RWPE1 (cell line): ENCODE measurements around the gene BCHE.
A peak's percentile ranks its signal among the peaks of the same experiment; 100 is the strongest.

Experiments
- CTCF ChIA-PET: fragments of 350-600 bp; sonication (Branson Sonifier 250); formaldehyde crosslinking; extraction: SDS; loops from one replicate; lab custom pipeline; 2021; lab: Yijun Ruan, JAX
- POLR2A ChIA-PET: fragments of 400-600 bp; formaldehyde crosslinking; extraction: SDS; loops from one replicate; lab custom pipeline; 2020; ENCODE audit warnings: antibody characterized with exemption; ENCODE audit not compliant: low non-redundant PET; lab: Yijun Ruan, JAX
- DNase-seq: peaks from one replicate; pipeline ENCODE4 v3.0.0; 2012; ENCODE audit warnings: low spot score
- H3K27ac ChIP-seq: fragments of 450-650 bp; 2 replicates; pipeline ENCODE4 v1.5.1; 2017
- CTCF ChIP-seq: fragments of 450-650 bp; conservative IDR thresholded peaks from 2 replicates; pipeline ENCODE4 v1.5.1; 2017; ENCODE audit warnings: low read depth, mild to moderate bottlenecking

The BCHE gene

DNA sequence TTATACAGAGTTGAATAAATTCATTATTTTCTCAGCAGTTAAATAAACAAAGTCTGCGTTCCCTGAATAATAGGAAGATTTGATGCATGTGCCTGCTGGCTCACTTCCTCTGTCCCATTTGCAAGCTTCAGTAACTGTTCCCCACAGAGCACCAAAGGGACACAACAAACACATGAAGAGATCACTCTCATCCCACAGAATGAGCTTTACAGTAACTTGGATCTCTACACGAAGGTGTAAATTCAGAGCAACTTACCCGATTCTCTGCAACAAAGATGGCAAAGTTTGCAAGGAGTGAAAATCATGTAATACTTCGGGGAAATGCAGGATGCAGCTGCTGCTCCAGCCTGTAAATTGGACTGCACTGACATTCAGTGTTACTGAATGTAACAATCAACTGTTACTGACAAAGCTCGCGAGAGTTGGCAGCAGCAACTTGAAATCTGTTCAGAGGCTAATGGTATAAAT lies at the start of gene BCHE:
Gene BCHE, minus strand, starts transcription at position 366 of the 468 bp plus-strand sequence. CDS start 6,390 bp downstream, outside the sequence.
- TF ChIP-seq CTCF: no peak
- CTCF ChIA-PET: no interaction called here
- no peak within 1 kb of the TSS for H3K27ac ChIP-seq
- DNase-seq: no peak
- POLR2A ChIA-PET: no interaction called here

GRCh38 chr3:165885558-165886270 lies 48.5 kb upstream of the BCHE start:
- no peak for DNase-seq
- no peak for TF ChIP-seq CTCF
- no peak overlapping the region for H3K27ac ChIP-seq
- POLR2A ChIA-PET: no interaction called here
- CTCF ChIA-PET: no interaction called here

- no peak overlapping the region for H3K27ac ChIP-seq
- CTCF ChIA-PET: interaction anchor here (1.5 kb wide), 1 partner anchor 30 kb away, joined by 3 read pairs; no protein-coding TSS in a partner anchor
- no peak for TF ChIP-seq CTCF
- DNase-seq: no peak
- POLR2A ChIA-PET: no interaction called here
These were observed 47.3 kb upstream of the BCHE start for GRCh38 chr3:165884518-165884917.

DNA sequence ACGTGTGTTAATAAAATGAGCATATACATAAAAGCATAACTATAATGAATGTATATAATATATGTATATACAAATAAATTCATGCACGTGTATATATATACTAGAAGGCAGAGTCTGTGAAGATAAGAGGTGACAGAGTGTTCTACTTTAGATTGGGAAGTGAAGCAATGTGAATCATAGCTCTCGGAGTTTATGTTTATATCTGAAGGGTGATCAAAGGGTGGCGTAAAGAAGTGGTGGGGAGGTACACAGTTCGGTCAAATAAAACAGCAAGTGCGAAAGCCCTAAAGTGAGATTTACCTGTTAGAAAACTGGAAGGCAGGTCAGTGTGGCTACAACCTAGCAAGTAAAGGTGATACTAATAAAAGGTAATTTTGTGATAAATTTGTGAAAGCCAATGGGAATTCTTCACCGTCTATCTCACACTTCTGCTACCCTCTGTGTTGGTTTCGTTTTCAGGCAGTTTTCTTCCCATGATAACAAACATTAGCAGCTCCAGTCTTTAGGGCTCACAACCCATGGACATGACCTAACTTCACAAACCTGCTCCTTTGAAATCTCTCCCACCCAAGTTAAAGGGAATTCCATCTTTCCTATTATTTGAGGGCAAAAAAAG lies 46.7 kb upstream of the BCHE start:
- no peak for TF ChIP-seq CTCF
- ChIA-PET POLR2A (no interaction called here), CTCF (interaction anchor here (1.5 kb wide), 1 partner anchor 29 kb away, joined by 3 read pairs; no protein-coding TSS in a partner anchor)
- H3K27ac ChIP-seq: no peak overlapping the region
- peak; percentile 16 for DNase-seq

- ChIA-PET POLR2A (no interaction called here), CTCF (interaction anchor here (1.5 kb wide), 1 partner anchor 28 kb away, joined by 3 read pairs; no protein-coding TSS in a partner anchor)
- no peak for DNase-seq
- no peak overlapping the region for H3K27ac ChIP-seq
- TF ChIP-seq CTCF: no peak
These were observed 45.9 kb upstream of the BCHE start for GRCh38 chr3:165883117-165883516.

DNA sequence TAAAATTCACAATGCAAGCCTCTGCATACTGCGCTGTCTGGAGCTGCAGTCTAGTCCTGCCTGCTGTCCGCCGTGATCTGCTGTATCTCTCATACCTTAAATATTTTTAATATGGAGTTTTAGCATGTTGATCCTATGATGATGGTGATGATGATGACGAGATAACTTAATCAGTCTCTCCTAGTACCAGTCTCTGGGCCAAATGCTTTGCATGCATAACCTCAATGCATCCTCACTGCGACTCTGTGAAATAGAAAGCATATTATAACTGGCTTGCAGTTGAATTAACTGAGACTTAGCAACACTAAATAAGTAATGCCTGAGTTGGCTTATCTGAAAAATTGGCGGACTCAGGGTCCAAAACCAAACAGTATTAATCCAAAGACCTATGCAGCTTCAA lies 38.4 kb upstream of the BCHE start:
- ChIA-PET POLR2A (no interaction called here), CTCF (no interaction called here)
- no peak for TF ChIP-seq CTCF
- no peak for DNase-seq
- H3K27ac ChIP-seq: no peak overlapping the region
